ENCODE measurements around the gene DENND5B. TPM values are rescaled to one million over a fixed set of nuclear protein-coding genes. Genes with fewer than 3 reads are reported as not detected.

DENND5B gene
- total RNA-seq, 2 donors from 2014 or later = 10.5 to 14.4 TPM

Other genes with a start within 250 kb of the DENND5B start
- 1 to 10 TPM; 2.9 to 5.2 TPM for gene ETFBKMT, start 68.6 kb upstream of the DENND5B start, total RNA-seq
- gene AMN1, start 137.9 kb upstream of the DENND5B start, total RNA-seq = 1 to 10 TPM; 3.0 to 6.8 TPM

Data from left colon (tissue), 2 donors.